Small intestine (tissue), 16 donors: Measurements from ENCODE around the gene CYP20A1. TPM values are rescaled to one million over a fixed set of nuclear protein-coding genes. Genes with fewer than 3 reads are reported as not detected.
A peak's percentile ranks its signal among the peaks of the same experiment; 100 is the strongest.
"Not testable (repeated sequence)": the region's sequence is repeated elsewhere in the genome, so short reads cannot be mapped to it uniquely, and the experiment has no call there.

ENCODE experiments used
- DNase-seq, 2 donors: peaks; one replicate each; pipeline versions ENCODE4 v3.0.0 to v3.0.0-alpha.2; 2013
- FAIRE-seq: peaks from 2 replicates; lab custom pipeline; 2012; peaks lifted over from hg19 to GRCh38; lab: Jason Lieb, UNC
- H3K27ac ChIP-seq, 3 donors: one replicate each; pipeline ENCODE4 v1.5.1; 2013; ENCODE audit warnings: low read length in 2 of 3, mild to moderate bottlenecking in 2 of 3, control low read depth in 1 of 3, inconsistent platforms in 1 of 3, low read depth in 1 of 3, moderate library complexity in 1 of 3
- H3K27me3 ChIP-seq, 3 donors: one replicate each; pipeline ENCODE4 v1.6.1; 2013; ENCODE audit warnings: low read length in 3 of 3, inconsistent platforms in 1 of 3; ENCODE audit not compliant: control insufficient read depth in 3 of 3, insufficient read depth in 3 of 3
- H3K36me3 ChIP-seq, 3 donors: one replicate each; pipeline ENCODE4 v1.6.1; 2013; ENCODE audit warnings: low read length in 3 of 3, inconsistent platforms in 1 of 3, low read depth in 1 of 3, mild to moderate bottlenecking in 1 of 3, moderate library complexity in 1 of 3; ENCODE audit not compliant: control insufficient read depth in 3 of 3, insufficient read depth in 2 of 3
- H3K4me1 ChIP-seq, 3 donors: one replicate each; pipeline ENCODE4 v1.6.1; 2013; ENCODE audit warnings: low read length in 2 of 3, inconsistent platforms in 1 of 3, low read depth in 1 of 3, mild to moderate bottlenecking in 1 of 3, moderate library complexity in 1 of 3; ENCODE audit not compliant: control insufficient read depth in 3 of 3, insufficient read depth in 2 of 3
- H3K4me3 ChIP-seq, 3 donors: one replicate each; pipeline ENCODE4 v1.5.1; 2013; ENCODE audit warnings: low read length in 3 of 3, control low read depth in 1 of 3, inconsistent platforms in 1 of 3, low read depth in 1 of 3, mild to moderate bottlenecking in 1 of 3, moderate library complexity in 1 of 3
- H3K9me3 ChIP-seq, 2 donors: one replicate each; pipeline ENCODE4 v1.6.1; 2013; ENCODE audit warnings: low read depth in 1 of 2, low read length in 1 of 2; ENCODE audit not compliant: control insufficient read depth in 2 of 2, insufficient read depth in 1 of 2
- WGBS, 3 donors: extraction: QIAGEN DNeasy Blood & Tissue Kit; methylation state at CpG; one replicate each; pipeline ENCODE4 v1.1.7; 2013; 5-methylcytosine and 5-hydroxymethylcytosine counted together
- long read RNA-seq, 10 donors: transcript quantifications; one replicate each; lab custom pipeline, GENCODE V29; 2026
- polyA plus RNA-seq, 4 donors: library from polyadenylated mRNA; stranded (reverse) in 3 of 4; unstranded in 1 of 4; fragments of 200-250 nt in 3 of 4; fragments of 120-200 nt in 1 of 4; gene quantifications; one replicate each; pipeline versions ENCODE4 v1.2.1 to v1.2.3, GENCODE V29; 2013
- donor health status: healthy with polysubstance abuse.
- donor health status: control.
- donor health status: control.
- donor health status: Bipolar disorder and iron deficiency.
- donor health status: healthy.

The CYP20A1 gene, protein sequence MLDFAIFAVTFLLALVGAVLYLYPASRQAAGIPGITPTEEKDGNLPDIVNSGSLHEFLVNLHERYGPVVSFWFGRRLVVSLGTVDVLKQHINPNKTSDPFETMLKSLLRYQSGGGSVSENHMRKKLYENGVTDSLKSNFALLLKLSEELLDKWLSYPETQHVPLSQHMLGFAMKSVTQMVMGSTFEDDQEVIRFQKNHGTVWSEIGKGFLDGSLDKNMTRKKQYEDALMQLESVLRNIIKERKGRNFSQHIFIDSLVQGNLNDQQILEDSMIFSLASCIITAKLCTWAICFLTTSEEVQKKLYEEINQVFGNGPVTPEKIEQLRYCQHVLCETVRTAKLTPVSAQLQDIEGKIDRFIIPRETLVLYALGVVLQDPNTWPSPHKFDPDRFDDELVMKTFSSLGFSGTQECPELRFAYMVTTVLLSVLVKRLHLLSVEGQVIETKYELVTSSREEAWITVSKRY
- 10 to 100 TPM in 2 of 4 donors, 1 to 10 TPM in 2; 4.0 to 17.9 (median 9.2) TPM for polyA plus RNA-seq
- long read RNA-seq, donor 1: 0 reads
- long read RNA-seq, donor 2: 0 reads
- long read RNA-seq, donor 3: 0 reads
- long read RNA-seq, donor 4: 0 reads
- long read RNA-seq, donor 5, partial matches to known transcripts: 5 of 5 reads
- long read RNA-seq, donor 5, other reads (novel, unspliced or antisense): 0 of 5 reads
- long read RNA-seq, donor 6: 0 reads
- long read RNA-seq, donor 7: 0 reads
- long read RNA-seq, donor 8: 0 reads
- long read RNA-seq, donor 9: 0 reads
- long read RNA-seq, donor 10, partial matches to known transcripts: 0 of 4 reads
- long read RNA-seq, donor 10, other reads (novel, unspliced or antisense): 0 of 4 reads

- no peaks in the 10 kb centered on the region for H3K27me3 ChIP-seq
- peaks cover 2 to 8% (median 8%) of the 10 kb centered on the region in 3 donors for H3K4me1 ChIP-seq
- peaks cover 0 to 15% (median 4%) of the 10 kb centered on the region in 3 donors for H3K36me3 ChIP-seq
- WGBS, 3 donors: 0 to 1% (median 0%) methylated on average over 73 to 80 of the region's 80 CpGs
- DNase-seq: peak; percentile 96 to 98
- H3K27ac ChIP-seq: peak within 1 kb of the TSS; percentile 94 to 99 (median 97)
- H3K9me3 ChIP-seq: no peaks in the 10 kb centered on the region
- H3K4me3 ChIP-seq: peak within 1 kb of the TSS; percentile 88 to 96 (median 92)
- FAIRE-seq: no peak
Measured at GRCh38 chr2:203238704-203239526, at the start of gene CYP20A1. Gene CYP20A1 (plus strand): TSS chr2:203239018. CDS start chr2:203239063, 45 bp downstream.

- not testable (repeated sequence) for H3K27me3 ChIP-seq, H3K27ac ChIP-seq, H3K4me1 ChIP-seq, DNase-seq, H3K4me3 ChIP-seq, FAIRE-seq, H3K9me3 ChIP-seq
- peaks cover under 1 to 13% (median 6%) of the 10 kb centered on the region in 3 donors for H3K36me3 ChIP-seq
- 96 to 98% (median 96%) methylated on average over 11 to 15 of the region's 17 CpGs for WGBS, 3 donors
Measured at GRCh38 chr2:203190547-203190946, 48.3 kb upstream of the CYP20A1 start.

GRCh38 chr2:203191026-203191425, 47.8 kb upstream of the CYP20A1 start:
- H3K27ac ChIP-seq, H3K4me1 ChIP-seq, H3K9me3 ChIP-seq, H3K4me3 ChIP-seq, DNase-seq, FAIRE-seq, H3K27me3 ChIP-seq: not testable (repeated sequence)
- peaks cover 4 to 15% (median 6%) of the 10 kb centered on the region in 3 donors for H3K36me3 ChIP-seq
- WGBS, 3 donors: 95 to 99% (median 97%) methylated on average over 6 of the region's 6 CpGs

GRCh38 chr2:203191961-203192360, 46.9 kb upstream of the CYP20A1 start:
- Histone ChIP-seq H3K27ac (no peak overlapping the region), H3K27me3 (no peaks in the 10 kb centered on the region), H3K4me1 (no peaks in the 10 kb centered on the region), H3K36me3 (peaks cover 4 to 14% (median 5%) of the 10 kb centered on the region in 3 donors), H3K9me3 (no peaks in the 10 kb centered on the region), H3K4me3 (no peak overlapping the region)
- FAIRE-seq: no peak
- DNase-seq: no peak
- WGBS, 3 donors: 86 to 95% (median 90%) methylated on average over 3 of the region's 3 CpGs

DNA sequence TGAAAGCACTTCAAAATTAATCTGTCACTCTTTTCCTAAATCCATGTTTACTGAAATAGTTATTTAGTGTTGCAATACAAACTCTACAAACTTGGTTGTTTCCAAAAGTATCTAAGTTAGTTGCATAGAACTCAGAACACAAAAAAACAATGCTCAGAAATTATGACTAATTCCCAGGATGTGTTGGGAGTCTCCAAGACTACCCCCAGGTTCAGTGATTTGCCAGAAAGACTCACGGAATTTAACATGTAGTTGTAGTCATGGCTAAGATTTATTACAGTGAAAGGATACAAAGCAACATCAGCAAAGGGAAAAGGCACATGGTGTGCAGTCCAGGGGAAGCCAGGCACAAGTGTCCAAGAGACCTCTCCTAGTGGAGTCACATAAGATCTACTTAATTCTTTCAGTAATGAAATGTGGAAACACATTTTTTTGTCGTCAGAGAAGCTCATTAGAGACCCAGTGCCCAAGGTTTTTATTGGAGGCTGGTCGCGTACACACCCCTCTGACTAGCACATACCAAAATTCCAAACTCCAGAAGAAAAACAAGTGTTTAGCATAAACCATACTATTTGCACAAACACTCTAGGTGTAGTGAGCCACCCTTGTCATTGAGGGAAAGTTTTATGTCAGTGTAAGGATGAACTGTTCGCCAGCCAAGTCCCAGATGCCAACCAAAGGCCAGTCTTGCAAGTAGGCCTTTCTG, 43.3 kb upstream of the CYP20A1 start:
- 88 to 94% (median 93%) methylated on average over 5 of the region's 5 CpGs for WGBS, 3 donors
- H3K36me3 ChIP-seq: peaks cover 2 to 22% (median 4%) of the 10 kb centered on the region in 3 donors
- FAIRE-seq (no peak), DNase-seq (no peak)
- H3K4me1 ChIP-seq: no peaks in the 10 kb centered on the region
- H3K27ac ChIP-seq: peak overlapping the region in 1 of 3 donors; percentile 24
- no peaks in the 10 kb centered on the region for H3K9me3 ChIP-seq
- H3K27me3 ChIP-seq: no peaks in the 10 kb centered on the region
- H3K4me3 ChIP-seq: no peak overlapping the region

GRCh38 chr2:203200866-203201265, 38.0 kb upstream of the CYP20A1 start:
- Histone ChIP-seq H3K4me3 (no peak overlapping the region), H3K36me3 (peaks cover under 1 to 33% (median 3%) of the 10 kb centered on the region in 3 donors), H3K27ac (no peak overlapping the region), H3K27me3 (no peaks in the 10 kb centered on the region), H3K4me1 (no peaks in the 10 kb centered on the region), H3K9me3 (no peaks in the 10 kb centered on the region)
- no peak for FAIRE-seq
- DNase-seq: no peak

DNA sequence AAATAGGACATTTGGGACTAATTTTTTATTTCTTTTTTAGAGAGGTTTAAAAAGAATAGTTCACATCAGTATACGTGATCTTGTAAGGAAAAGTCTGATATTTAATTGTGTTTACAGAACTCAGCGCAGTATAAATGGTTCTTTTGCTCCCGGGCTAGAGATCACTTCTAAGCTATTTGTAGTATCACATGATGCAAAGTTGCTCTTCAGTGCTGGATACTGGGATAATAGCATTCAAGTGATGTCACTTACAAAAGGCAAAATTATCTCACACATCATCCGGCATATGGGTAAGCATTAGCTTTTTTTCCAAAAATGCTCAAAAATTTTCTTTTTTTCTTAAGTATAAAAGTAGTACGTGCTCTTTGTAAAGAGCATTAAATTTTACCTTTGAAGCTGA, 37.4 kb upstream of the CYP20A1 start:
- WGBS, 3 donors: 86 to 93% (median 90%) methylated on average over 5 of the region's 5 CpGs
- peaks cover 0 to 33% (median 3%) of the 10 kb centered on the region in 3 donors for H3K36me3 ChIP-seq
- no peak overlapping the region for H3K27ac ChIP-seq
- DNase-seq: no peak
- no peaks in the 10 kb centered on the region for H3K9me3 ChIP-seq
- no peak overlapping the region for H3K4me3 ChIP-seq
- FAIRE-seq: no peak
- H3K27me3 ChIP-seq: no peaks in the 10 kb centered on the region
- no peaks in the 10 kb centered on the region for H3K4me1 ChIP-seq
